MCF 10A (cell line): ENCODE data around the gene CASK. TPM values are rescaled to one million over a fixed set of nuclear protein-coding genes. Genes with fewer than 3 reads are reported as not detected.

Experiments used
- BruUV-seq: library from RNA; stranded (reverse); fragments of 400-500 nt; replicated peaks from 2 replicates; lab custom pipeline; 2021; lab: Mats Ljungman, UMichigan
- CTCF ChIA-PET: fragments of 300-600 bp; sonication (Branson Sonifier 250); formaldehyde crosslinking; extraction: SDS; loops from one replicate; lab custom pipeline; 2021; ENCODE audit warnings: antibody characterized with exemption, inconsistent platforms; lab: Yijun Ruan, JAX
- POLR2A ChIA-PET: fragments of 300-600, 350-650 bp; sonication (Branson Sonifier 250); formaldehyde crosslinking; extraction: SDS; loops from one replicate; lab custom pipeline; 2020; ENCODE audit warnings: antibody characterized with exemption, inconsistent platforms; lab: Yijun Ruan, JAX
- DNase-seq: peaks from one replicate; pipeline ENCODE4 v3.0.0-alpha.2; 2018; ENCODE audit not compliant: unreplicated experiment
- H3K27ac Mint-ChIP-seq: one replicate; pipeline ENCODE4 v1.8.0; 2022; ENCODE audit warnings: mild to moderate bottlenecking, low read depth, mixed read lengths; ENCODE audit not compliant: unreplicated experiment
- H3K27me3 Mint-ChIP-seq: one replicate; pipeline ENCODE4 v1.8.0; 2022; ENCODE audit warnings: mixed read lengths; ENCODE audit not compliant: insufficient read depth, unreplicated experiment
- H3K36me3 Mint-ChIP-seq: one replicate; pipeline ENCODE4 v1.8.0; 2022; ENCODE audit warnings: mild to moderate bottlenecking, moderate library complexity, mixed read lengths; ENCODE audit not compliant: insufficient read depth, unreplicated experiment
- H3K4me1 Mint-ChIP-seq: one replicate; pipeline ENCODE4 v1.8.0; 2022; ENCODE audit warnings: mixed read lengths; ENCODE audit not compliant: insufficient read depth, unreplicated experiment
- H3K4me3 Mint-ChIP-seq: one replicate; pipeline ENCODE4 v1.8.0; 2022; ENCODE audit warnings: mild to moderate bottlenecking, moderate library complexity, mixed read lengths; ENCODE audit not compliant: unreplicated experiment
- H3K9me3 Mint-ChIP-seq: one replicate; pipeline ENCODE4 v1.8.0; 2022; ENCODE audit warnings: mixed read lengths; ENCODE audit not compliant: unreplicated experiment
- intact Hi-C: fragments of 100-400 bp; cut with micrococcal nuclease; formaldehyde crosslinking; loops from 2 replicates; pipeline ENCODE4 v1.14.1; 2022
- total RNA-seq: library from RNA; stranded (reverse); gene quantifications from 2 replicates; pipeline ENCODE4 v1.2.3, GENCODE V29; 2022
- TF ChIP-seq, protein P1 (sequence below): fragments of 200-600 bp; IDR thresholded peaks from one replicate; pipeline ENCODE4 v1.8.0; 2022; ENCODE audit warnings: antibody characterized with exemption, mild to moderate bottlenecking; ENCODE audit not compliant: unreplicated experiment

CASK gene
- total RNA-seq, 1 experiment from 2014 or later: 34.9 TPM

DNA sequence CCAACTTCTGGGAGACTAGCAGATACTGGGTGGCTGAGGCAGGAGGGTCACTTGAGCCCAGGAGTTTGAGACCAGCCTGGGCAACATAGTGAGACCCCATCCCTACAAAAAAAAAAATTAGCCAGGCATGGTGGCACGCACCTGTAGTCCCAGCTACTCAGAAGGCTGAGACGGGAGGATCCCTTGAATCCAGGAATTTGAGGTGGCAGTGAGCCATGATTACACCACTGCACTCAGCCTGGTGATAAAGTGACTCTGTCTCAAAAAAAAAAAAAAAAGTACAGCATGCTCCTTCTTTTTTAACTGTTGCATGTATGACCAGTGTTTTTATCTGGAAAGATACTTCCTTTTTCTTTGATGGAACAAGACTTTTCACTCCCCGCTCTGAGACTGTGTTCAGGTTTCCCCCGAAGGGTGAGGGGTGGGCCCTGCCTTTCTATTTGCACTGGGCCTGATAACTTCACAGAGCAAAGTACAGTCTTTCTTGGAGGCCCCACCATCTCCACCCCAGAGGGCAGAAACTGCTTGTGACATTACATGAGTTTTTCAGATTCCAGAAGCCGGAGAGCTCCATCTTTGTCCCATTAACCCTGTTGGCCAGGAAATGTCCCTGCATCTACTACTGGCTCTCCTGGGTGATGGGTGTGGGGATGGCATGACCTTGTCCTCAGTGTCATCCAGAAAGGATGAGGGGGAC is 441.1 kb downstream of the CASK start:
- peak; percentile 22 for DNase-seq
- ChIA-PET POLR2A (interaction anchor here (1.0 kb wide), 1 partner anchor 9 kb away, joined by 3 read pairs; no protein-coding TSS in a partner anchor), CTCF (interaction anchor here (0.6 to 0.9 kb wide), 3 partner anchors 9 to 57 kb away, joined by 3 to 4 read pairs (median 3); no protein-coding TSS in a partner anchor)
- no peaks in the 10 kb centered on the region for H3K36me3 Mint-ChIP-seq
- H3K27ac Mint-ChIP-seq: no peak overlapping the region
- no TSS peak for BruUV-seq
- H3K27me3 Mint-ChIP-seq: no peaks in the 10 kb centered on the region
- no peaks in the 10 kb centered on the region for H3K9me3 Mint-ChIP-seq
- H3K4me3 Mint-ChIP-seq: no peak overlapping the region
- TF ChIP-seq, protein P1, sequence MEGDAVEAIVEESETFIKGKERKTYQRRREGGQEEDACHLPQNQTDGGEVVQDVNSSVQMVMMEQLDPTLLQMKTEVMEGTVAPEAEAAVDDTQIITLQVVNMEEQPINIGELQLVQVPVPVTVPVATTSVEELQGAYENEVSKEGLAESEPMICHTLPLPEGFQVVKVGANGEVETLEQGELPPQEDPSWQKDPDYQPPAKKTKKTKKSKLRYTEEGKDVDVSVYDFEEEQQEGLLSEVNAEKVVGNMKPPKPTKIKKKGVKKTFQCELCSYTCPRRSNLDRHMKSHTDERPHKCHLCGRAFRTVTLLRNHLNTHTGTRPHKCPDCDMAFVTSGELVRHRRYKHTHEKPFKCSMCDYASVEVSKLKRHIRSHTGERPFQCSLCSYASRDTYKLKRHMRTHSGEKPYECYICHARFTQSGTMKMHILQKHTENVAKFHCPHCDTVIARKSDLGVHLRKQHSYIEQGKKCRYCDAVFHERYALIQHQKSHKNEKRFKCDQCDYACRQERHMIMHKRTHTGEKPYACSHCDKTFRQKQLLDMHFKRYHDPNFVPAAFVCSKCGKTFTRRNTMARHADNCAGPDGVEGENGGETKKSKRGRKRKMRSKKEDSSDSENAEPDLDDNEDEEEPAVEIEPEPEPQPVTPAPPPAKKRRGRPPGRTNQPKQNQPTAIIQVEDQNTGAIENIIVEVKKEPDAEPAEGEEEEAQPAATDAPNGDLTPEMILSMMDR: no peak
- H3K4me1 Mint-ChIP-seq: no peaks in the 10 kb centered on the region
- intact Hi-C loops: no loop called here

DNA sequence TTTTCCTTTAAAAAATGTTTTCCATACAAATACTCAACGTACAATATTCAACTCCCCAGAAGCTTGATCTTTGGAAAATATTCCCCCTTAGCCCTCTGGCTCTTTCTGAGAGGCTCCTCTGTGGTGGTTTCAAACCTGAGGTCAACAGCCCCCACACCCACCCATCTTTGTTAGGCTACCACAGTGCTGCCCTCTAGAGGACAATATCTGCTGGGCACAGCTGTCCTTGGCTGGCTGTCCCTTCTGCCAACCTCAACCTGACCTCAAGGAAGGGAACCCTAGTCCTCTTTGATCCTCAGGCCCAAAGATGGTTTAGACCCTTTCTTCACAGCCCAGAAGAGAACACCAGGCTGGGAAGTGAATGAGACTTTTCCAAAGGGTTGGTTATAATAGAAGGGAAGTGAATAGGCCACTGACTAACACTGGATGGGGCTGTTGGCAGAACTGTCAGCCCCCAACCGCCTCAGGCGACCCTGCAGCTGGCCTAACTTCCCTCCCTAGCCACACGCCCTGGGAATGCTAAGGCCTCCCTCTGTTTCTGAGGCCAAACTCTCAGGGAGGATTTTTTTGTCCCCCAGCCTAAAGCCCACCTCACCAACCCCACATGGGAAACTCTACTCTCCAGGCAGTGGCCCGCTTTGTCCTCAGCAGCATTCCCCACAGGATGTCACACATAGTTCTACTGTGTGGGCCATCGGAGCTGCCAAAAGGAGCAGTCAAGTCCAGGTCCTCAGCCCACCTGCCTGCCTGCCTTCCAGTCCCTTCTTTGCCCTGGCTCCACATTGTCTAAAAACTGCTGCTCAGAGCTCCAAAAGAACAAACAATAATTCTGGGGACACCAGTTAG is 441.9 kb downstream of the CASK start:
- TF ChIP-seq, protein P1: peak; percentile 55
- no peak overlapping the region for H3K4me3 Mint-ChIP-seq
- intact Hi-C loops: no loop called here
- DNase-seq: peak; percentile 41
- ChIA-PET CTCF (interaction anchor here (0.6 to 1.1 kb wide), 3 partner anchors 10 to 224 kb away, joined by 3 to 5 read pairs (median 4); no protein-coding TSS in a partner anchor), POLR2A (interaction anchor here (1.0 kb wide), 1 partner anchor 10 kb away, joined by 3 read pairs; no protein-coding TSS in a partner anchor)
- H3K9me3 Mint-ChIP-seq: no peaks in the 10 kb centered on the region
- no TSS peak for BruUV-seq
- no peak overlapping the region for H3K27ac Mint-ChIP-seq
- H3K27me3 Mint-ChIP-seq: no peaks in the 10 kb centered on the region
- no peaks in the 10 kb centered on the region for H3K36me3 Mint-ChIP-seq
- no peaks in the 10 kb centered on the region for H3K4me1 Mint-ChIP-seq

DNA sequence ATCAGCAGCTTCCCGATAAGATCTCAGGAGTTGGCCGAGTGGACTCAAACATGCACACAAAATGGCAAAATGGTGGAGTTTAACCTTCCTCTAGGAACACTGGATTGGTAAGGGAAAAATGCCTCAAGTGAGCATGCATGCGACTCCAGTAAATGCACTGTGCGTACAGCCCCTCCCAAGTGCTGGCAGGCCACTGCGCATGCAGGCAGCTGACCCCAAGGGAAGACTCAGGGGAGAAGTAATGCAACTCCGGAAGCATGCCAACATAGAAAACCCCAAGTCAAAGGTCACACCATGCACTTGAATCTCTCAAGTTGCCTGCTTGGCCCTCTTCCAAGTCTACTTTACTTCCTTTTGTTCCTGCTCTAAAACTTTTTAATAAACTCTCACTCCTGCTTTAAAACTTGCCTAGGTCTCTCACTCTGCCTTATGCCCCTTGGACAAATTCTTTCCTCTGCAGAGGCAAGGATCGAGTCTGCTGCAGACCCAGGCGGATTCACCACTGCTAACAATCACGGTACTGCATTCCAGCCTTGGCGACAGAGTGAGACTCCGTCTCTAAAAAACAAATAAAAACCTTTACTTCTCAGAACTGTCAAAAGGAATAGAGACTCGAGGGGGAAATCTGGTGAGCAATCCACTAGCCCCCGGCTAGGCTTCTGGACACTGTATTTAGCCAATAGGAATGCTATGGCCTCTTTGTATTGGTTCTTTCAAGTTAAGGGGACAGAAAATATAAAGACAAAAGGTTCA is 442.7 kb downstream of the CASK start:
- ChIA-PET CTCF (interaction anchor here (0.6 to 1.1 kb wide), 3 partner anchors 28 to 365 kb away, joined by 3 to 5 read pairs (median 3); no protein-coding TSS in a partner anchor), POLR2A (no interaction called here)
- no TSS peak for BruUV-seq
- H3K36me3 Mint-ChIP-seq: no peaks in the 10 kb centered on the region
- DNase-seq: no peak
- no peaks in the 10 kb centered on the region for H3K4me1 Mint-ChIP-seq
- H3K4me3 Mint-ChIP-seq: no peak overlapping the region
- peaks cover under 1% of the 10 kb centered on the region for H3K27me3 Mint-ChIP-seq
- no peak overlapping the region for H3K27ac Mint-ChIP-seq
- TF ChIP-seq, protein P1: no peak
- intact Hi-C loops: no loop called here
- H3K9me3 Mint-ChIP-seq: no peaks in the 10 kb centered on the region
